ENCODE data around the gene RELN.

GRCh38 chr7:103524042-103524907, 465.2 kb downstream of the RELN start:
- TF ChIP-seq CTCF (IDR thresholded peaks at IDR 0.05) (no peak), POLR2A (IDR thresholded peaks at IDR 0.05) (no peak)

Measured in testis (tissue), 2 donors.